GM21825 (cell line): ENCODE results near the gene PPT1.

ENCODE experiments used
- ATAC-seq: cut with Tn5 transposase; IDR thresholded peaks from one replicate; pipeline ENCODE4 v1.9.1; 2021; ENCODE audit warnings: mild to moderate bottlenecking, moderate library complexity; ENCODE audit not compliant: unreplicated experiment

The PPT1 gene

DNA sequence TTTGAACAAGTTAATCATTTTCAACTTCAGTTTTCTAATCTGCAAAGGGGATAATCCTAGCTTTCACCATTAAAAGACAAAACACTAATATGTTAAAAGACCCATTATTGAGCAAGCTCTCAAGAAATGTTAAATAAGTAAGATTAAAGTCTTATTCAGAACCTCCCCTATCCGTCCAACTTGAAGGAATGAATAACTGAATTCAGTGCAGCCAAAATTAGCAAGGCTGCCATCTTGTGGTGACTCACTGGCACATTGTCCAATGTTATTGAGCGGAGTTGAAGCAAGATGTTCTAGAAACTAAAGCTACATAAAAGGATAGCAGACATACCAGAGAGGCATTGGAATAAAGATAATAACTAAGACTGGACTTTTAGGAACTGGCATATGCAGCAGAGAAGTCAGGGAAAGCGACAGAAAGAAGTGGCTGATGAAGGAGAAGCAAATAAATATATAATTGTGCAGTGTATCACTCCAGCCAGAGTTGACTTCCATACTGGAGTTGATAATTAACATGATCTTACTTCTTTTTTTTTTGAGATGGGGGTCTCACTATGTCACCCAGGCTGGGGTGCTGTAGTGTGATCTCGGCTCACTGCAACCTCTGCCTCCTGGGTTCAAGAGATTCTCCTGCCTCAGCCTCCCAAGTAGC lies 64.7 kb downstream of the PPT1 start:
- no peak for ATAC-seq

- no peak for ATAC-seq
Observed at GRCh38 chr1:40030528-40031135, 66.4 kb downstream of the PPT1 start.

DNA sequence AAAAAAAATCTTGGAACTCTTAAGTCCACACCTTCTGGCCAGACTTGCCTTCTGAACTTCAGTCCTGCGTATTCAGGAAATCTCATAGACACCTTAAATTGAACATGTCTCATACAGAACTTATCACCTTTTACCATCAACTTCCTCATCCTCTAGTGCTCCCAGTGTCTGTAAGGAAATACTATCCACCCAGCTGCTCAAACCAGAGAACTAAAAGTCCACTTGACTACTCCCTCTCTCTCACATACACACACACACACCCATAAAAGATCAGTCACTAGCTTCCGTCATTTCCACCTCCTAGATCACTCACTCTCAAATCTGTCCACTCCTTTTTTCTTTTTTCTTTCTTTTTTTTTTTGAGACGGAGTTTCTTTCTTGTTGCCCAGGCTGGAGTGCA lies 67.4 kb downstream of the PPT1 start:
- no peak for ATAC-seq

GRCh38 chr1:40027647-40028046 lies 69.4 kb downstream of the PPT1 start:
- no peak for ATAC-seq

DNA sequence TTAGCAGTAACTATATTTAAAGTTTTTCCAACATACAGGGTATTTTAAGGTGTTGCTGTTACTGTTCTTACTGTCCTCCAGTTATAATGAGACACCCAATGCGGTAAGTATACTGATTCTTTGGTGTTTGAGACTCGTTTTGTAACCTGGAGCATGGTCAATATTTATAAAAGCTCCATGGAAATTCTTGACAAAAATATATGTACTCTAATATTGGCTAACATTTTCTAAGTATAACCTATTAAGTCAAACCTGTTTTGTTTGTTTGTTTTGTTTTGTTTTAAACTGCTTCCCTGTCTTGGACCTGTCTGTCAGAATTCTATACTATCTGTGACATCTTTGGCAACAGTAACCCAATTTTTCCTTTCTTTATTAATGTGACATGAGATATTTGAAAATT lies 72.4 kb downstream of the PPT1 start:
- no peak for ATAC-seq

- ATAC-seq = no peak
Observed at GRCh38 chr1:40023379-40023944, 73.6 kb downstream of the PPT1 start.
